Measurements from ENCODE around the gene ROR2.

The ROR2 gene

DNA sequence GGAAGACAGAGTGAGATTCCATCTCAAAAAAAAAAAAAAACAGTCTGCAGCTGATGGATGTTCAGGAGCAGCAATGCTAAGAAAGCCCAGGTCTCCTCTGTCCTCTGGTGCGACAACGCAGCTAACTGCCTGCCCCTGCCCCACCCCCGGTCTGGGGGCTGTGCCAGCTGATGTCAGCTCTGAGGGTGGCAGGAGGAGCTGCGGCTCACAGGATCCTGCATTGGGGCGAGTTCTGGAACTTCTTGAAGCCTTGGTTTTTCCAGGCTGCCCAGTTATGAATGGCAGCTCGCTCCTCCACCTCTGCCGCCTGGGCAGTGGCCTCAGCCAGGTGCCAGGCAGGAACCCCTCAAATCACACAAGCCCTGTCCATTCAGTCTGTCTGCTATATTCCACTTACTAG, 113.5 kb downstream of the ROR2 start:
- Histone ChIP-seq H3K9ac (ENCODE audit: low read length) (no peak overlapping the region), H3K36me3 (ENCODE audit: control insufficient read depth, insufficient read depth, low read length) (no peaks in the 10 kb centered on the region), H3K4me3 (ENCODE audit: low read length) (no peak overlapping the region), H3K27ac (ENCODE audit: low read depth, low read length) (peak overlapping the region; percentile 65), H3K27me3 (ENCODE audit: control insufficient read depth, insufficient read depth, low read length) (no peaks in the 10 kb centered on the region), H3K4me1 (ENCODE audit: control insufficient read depth, insufficient read depth, low read length) (peaks cover 62% of the 10 kb centered on the region)

DNA sequence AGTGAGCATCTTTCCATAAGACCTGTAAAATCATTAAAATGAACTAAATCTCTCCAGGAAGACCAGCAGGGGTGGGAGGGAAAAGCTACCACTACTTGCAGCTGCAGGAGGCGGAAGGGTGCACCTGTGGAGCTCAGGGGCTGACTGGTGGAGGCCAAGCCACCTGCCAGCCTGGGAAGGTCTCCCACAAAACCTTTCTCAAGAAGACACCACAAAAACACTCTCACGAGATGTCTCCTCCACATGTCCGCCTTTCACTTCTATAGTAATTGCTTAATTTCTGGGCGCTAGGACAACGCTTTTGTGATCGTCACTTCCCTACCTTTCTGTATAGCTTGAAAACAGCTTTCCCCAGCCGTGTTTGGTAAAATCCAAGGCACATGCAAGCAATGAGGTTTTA, 114.4 kb downstream of the ROR2 start:
- Histone ChIP-seq H3K4me3 (ENCODE audit: low read length) (no peak overlapping the region), H3K27me3 (ENCODE audit: control insufficient read depth, insufficient read depth, low read length) (no peaks in the 10 kb centered on the region), H3K27ac (ENCODE audit: low read depth, low read length) (peak overlapping the region; percentile 65), H3K9ac (ENCODE audit: low read length) (no peak overlapping the region), H3K36me3 (ENCODE audit: control insufficient read depth, insufficient read depth, low read length) (no peaks in the 10 kb centered on the region), H3K4me1 (ENCODE audit: control insufficient read depth, insufficient read depth, low read length) (peaks cover 59% of the 10 kb centered on the region)

- Histone ChIP-seq H3K36me3 (ENCODE audit: control insufficient read depth, insufficient read depth, low read length) (no peaks in the 10 kb centered on the region), H3K27ac (ENCODE audit: low read depth, low read length) (peak overlapping the region; percentile 65), H3K27me3 (ENCODE audit: control insufficient read depth, insufficient read depth, low read length) (no peaks in the 10 kb centered on the region), H3K4me1 (ENCODE audit: control insufficient read depth, insufficient read depth, low read length) (peaks cover 55% of the 10 kb centered on the region), H3K9ac (ENCODE audit: low read length) (no peak overlapping the region), H3K4me3 (ENCODE audit: low read length) (no peak overlapping the region)
These were observed 114.8 kb downstream of the ROR2 start for GRCh38 chr9:91835216-91835615.

GRCh38 chr9:91834740-91835139, 115.3 kb downstream of the ROR2 start:
- no peak overlapping the region for H3K9ac ChIP-seq (ENCODE audit: low read length)
- peaks cover 52% of the 10 kb centered on the region for H3K4me1 ChIP-seq (ENCODE audit: control insufficient read depth, insufficient read depth, low read length)
- H3K4me3 ChIP-seq (ENCODE audit: low read length), result no peak overlapping the region
- H3K27me3 ChIP-seq (ENCODE audit: control insufficient read depth, insufficient read depth, low read length), result no peaks in the 10 kb centered on the region
- peak overlapping the region; percentile 65 for H3K27ac ChIP-seq (ENCODE audit: low read depth, low read length)
- H3K36me3 ChIP-seq (ENCODE audit: control insufficient read depth, insufficient read depth, low read length), result no peaks in the 10 kb centered on the region

DNA sequence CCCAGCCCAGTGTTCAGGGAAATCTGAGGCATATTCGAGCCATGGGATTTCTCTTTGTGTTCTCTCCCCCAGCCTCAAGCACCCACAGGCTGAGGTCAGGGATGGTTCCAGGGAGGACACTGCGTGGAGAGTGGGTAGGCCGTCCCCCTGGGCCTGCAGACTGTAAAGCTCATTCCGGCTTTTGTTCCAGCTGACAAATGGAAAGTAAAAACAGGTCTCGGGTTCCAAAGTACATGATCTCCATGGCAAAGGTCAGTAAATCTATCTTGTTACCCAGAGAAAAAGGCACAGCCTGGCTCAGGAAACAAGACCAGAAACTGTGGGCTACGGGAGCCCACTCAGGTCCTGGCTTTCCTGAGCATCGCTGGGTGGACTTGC, 116.2 kb downstream of the ROR2 start:
- H3K27ac ChIP-seq (ENCODE audit: low read depth, low read length), result peak overlapping the region; percentile 65

GRCh38 chr9:91833096-91833877, 116.7 kb downstream of the ROR2 start:
- Histone ChIP-seq H3K27ac (ENCODE audit: low read depth, low read length) (peak overlapping the region; percentile 65), H3K9ac (ENCODE audit: low read length) (no peak overlapping the region), H3K4me3 (ENCODE audit: low read length) (no peak overlapping the region), H3K27me3 (ENCODE audit: control insufficient read depth, insufficient read depth, low read length) (no peaks in the 10 kb centered on the region), H3K36me3 (ENCODE audit: control insufficient read depth, insufficient read depth, low read length) (no peaks in the 10 kb centered on the region), H3K4me1 (ENCODE audit: control insufficient read depth, insufficient read depth, low read length) (peaks cover 37% of the 10 kb centered on the region)

More for the DNA sequence above, 116.2 kb downstream of the ROR2 start:
- Histone ChIP-seq H3K9ac (ENCODE audit: low read length) (no peak overlapping the region), H3K36me3 (ENCODE audit: control insufficient read depth, insufficient read depth, low read length) (no peaks in the 10 kb centered on the region), H3K4me1 (ENCODE audit: control insufficient read depth, insufficient read depth, low read length) (peaks cover 43% of the 10 kb centered on the region), H3K4me3 (ENCODE audit: low read length) (no peak overlapping the region), H3K27me3 (ENCODE audit: control insufficient read depth, insufficient read depth, low read length) (no peaks in the 10 kb centered on the region)

GRCh38 chr9:91832322-91832721, 117.7 kb downstream of the ROR2 start:
- H3K4me1 ChIP-seq (ENCODE audit: control insufficient read depth, insufficient read depth, low read length), result peaks cover 31% of the 10 kb centered on the region
- H3K36me3 ChIP-seq (ENCODE audit: control insufficient read depth, insufficient read depth, low read length), result no peaks in the 10 kb centered on the region
- no peak overlapping the region for H3K9ac ChIP-seq (ENCODE audit: low read length)
- H3K27me3 ChIP-seq (ENCODE audit: control insufficient read depth, insufficient read depth, low read length), result no peaks in the 10 kb centered on the region
- no peak overlapping the region for H3K4me3 ChIP-seq (ENCODE audit: low read length)
- no peak overlapping the region for H3K27ac ChIP-seq (ENCODE audit: low read depth, low read length)

GRCh38 chr9:91825866-91826265, 124.2 kb downstream of the ROR2 start:
- Histone ChIP-seq H3K4me3 (ENCODE audit: low read length) (no peak overlapping the region), H3K9ac (ENCODE audit: low read length) (no peak overlapping the region), H3K27me3 (ENCODE audit: control insufficient read depth, insufficient read depth, low read length) (no peaks in the 10 kb centered on the region), H3K4me1 (ENCODE audit: control insufficient read depth, insufficient read depth, low read length) (peaks cover 21% of the 10 kb centered on the region), H3K27ac (ENCODE audit: low read depth, low read length) (no peak overlapping the region), H3K36me3 (ENCODE audit: control insufficient read depth, insufficient read depth, low read length) (no peaks in the 10 kb centered on the region)

DNA sequence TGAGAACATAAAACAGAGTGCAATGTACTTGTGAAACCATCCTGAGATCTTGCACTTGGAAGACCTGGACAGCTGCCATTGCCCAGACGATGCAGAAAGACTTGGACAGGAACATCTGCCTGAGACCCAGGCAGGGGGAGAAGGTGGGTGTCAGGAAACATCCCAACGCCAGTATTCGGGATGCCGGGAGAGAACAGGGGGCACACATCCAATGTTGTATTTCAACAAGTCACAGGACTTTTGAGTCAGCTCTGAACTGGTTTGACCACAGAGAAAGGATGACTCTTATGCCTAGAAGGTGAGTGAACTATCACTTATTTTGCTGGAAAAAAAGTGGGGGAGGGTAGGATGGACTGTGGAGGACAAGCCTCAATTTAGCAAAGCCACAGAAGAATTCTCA, 124.6 kb downstream of the ROR2 start:
- Histone ChIP-seq H3K27ac (ENCODE audit: low read depth, low read length) (peak overlapping the region; percentile 5), H3K27me3 (ENCODE audit: control insufficient read depth, insufficient read depth, low read length) (no peaks in the 10 kb centered on the region), H3K36me3 (ENCODE audit: control insufficient read depth, insufficient read depth, low read length) (no peaks in the 10 kb centered on the region), H3K4me3 (ENCODE audit: low read length) (no peak overlapping the region), H3K4me1 (ENCODE audit: control insufficient read depth, insufficient read depth, low read length) (peaks cover 21% of the 10 kb centered on the region), H3K9ac (ENCODE audit: low read length) (no peak overlapping the region)

- Histone ChIP-seq H3K36me3 (ENCODE audit: control insufficient read depth, insufficient read depth, low read length) (no peaks in the 10 kb centered on the region), H3K4me3 (ENCODE audit: low read length) (peak overlapping the region; percentile 24), H3K27ac (ENCODE audit: low read depth, low read length) (peak overlapping the region; percentile 5), H3K9ac (ENCODE audit: low read length) (no peak overlapping the region), H3K4me1 (ENCODE audit: control insufficient read depth, insufficient read depth, low read length) (peaks cover 21% of the 10 kb centered on the region), H3K27me3 (ENCODE audit: control insufficient read depth, insufficient read depth, low read length) (no peaks in the 10 kb centered on the region)
These were observed 125.3 kb downstream of the ROR2 start for GRCh38 chr9:91824601-91825305.

- H3K27me3 ChIP-seq (ENCODE audit: control insufficient read depth, insufficient read depth, low read length), result no peaks in the 10 kb centered on the region
- H3K36me3 ChIP-seq (ENCODE audit: control insufficient read depth, insufficient read depth, low read length), result no peaks in the 10 kb centered on the region
- H3K9ac ChIP-seq (ENCODE audit: low read length), result no peak overlapping the region
- H3K4me3 ChIP-seq (ENCODE audit: low read length), result no peak overlapping the region
- peak overlapping the region; percentile 5 for H3K27ac ChIP-seq (ENCODE audit: low read depth, low read length)
- H3K4me1 ChIP-seq (ENCODE audit: control insufficient read depth, insufficient read depth, low read length), result peaks cover 21% of the 10 kb centered on the region
These were observed 125.9 kb downstream of the ROR2 start for GRCh38 chr9:91824151-91824550.

- Histone ChIP-seq H3K4me3 (ENCODE audit: low read length) (no peak overlapping the region), H3K4me1 (ENCODE audit: control insufficient read depth, insufficient read depth, low read length) (peaks cover 35% of the 10 kb centered on the region), H3K27ac (ENCODE audit: low read depth, low read length) (peak overlapping the region; percentile 55), H3K27me3 (ENCODE audit: control insufficient read depth, insufficient read depth, low read length) (no peaks in the 10 kb centered on the region), H3K9ac (ENCODE audit: low read length) (no peak overlapping the region), H3K36me3 (ENCODE audit: control insufficient read depth, insufficient read depth, low read length) (no peaks in the 10 kb centered on the region)
These were observed 128.8 kb downstream of the ROR2 start for GRCh38 chr9:91820949-91821880.
